C4-2B (cell line): ENCODE measurements around the gene CHN2.

Experiments used
- H3K27ac ChIP-seq: fragments of 450-650 bp; 2 replicates; pipeline ENCODE4 v1.5.1; 2017
- CTCF ChIP-seq: fragments of 450-650 bp; conservative IDR thresholded peaks from 2 replicates; pipeline ENCODE4 v1.5.1; 2017; ENCODE audit warnings: mild to moderate bottlenecking
- ZFX ChIP-seq: fragments of 450-650 bp; IDR thresholded peaks from 2 replicates; pipeline ENCODE4 v1.6.1; 2017

The CHN2 gene

GRCh38 chr7:29265208-29265923, 70.8 kb downstream of the CHN2 start:
- no peak overlapping the region for H3K27ac ChIP-seq
- TF ChIP-seq CTCF (no peak), ZFX (no peak)

GRCh38 chr7:29269935-29270334, 75.4 kb downstream of the CHN2 start:
- no peak for TF ChIP-seq CTCF
- TF ChIP-seq ZFX = no peak
- no peak overlapping the region for H3K27ac ChIP-seq

- no peak overlapping the region for H3K27ac ChIP-seq
Measured at GRCh38 chr7:29270594-29271318, 76.2 kb downstream of the CHN2 start.

GRCh38 chr7:29271319-29271658, 76.7 kb downstream of the CHN2 start:
- H3K27ac ChIP-seq = no peak overlapping the region
- no peak for TF ChIP-seq ZFX
- no peak for TF ChIP-seq CTCF

More at GRCh38 chr7:29270594-29271318, 76.2 kb downstream of the CHN2 start:
- no peak for TF ChIP-seq ZFX
- TF ChIP-seq CTCF = no peak

GRCh38 chr7:29272057-29272456, 77.5 kb downstream of the CHN2 start:
- no peak overlapping the region for H3K27ac ChIP-seq
- no peak for TF ChIP-seq CTCF
- TF ChIP-seq ZFX = no peak

- no peak for TF ChIP-seq CTCF
- no peak for TF ChIP-seq ZFX
- no peak overlapping the region for H3K27ac ChIP-seq
Measured at GRCh38 chr7:29274146-29275017, 79.8 kb downstream of the CHN2 start.

GRCh38 chr7:29275018-29275318, 80.4 kb downstream of the CHN2 start:
- TF ChIP-seq CTCF = no peak
- no peak for TF ChIP-seq ZFX
- H3K27ac ChIP-seq = no peak overlapping the region
